GM18517 (cell line): ENCODE results near the gene ZMYND19.
A peak's percentile ranks its signal among the peaks of the same experiment; 100 is the strongest.
"Not testable (repeated sequence)": the region's sequence is repeated elsewhere in the genome, so short reads cannot be mapped to it uniquely, and the experiment has no call there.

Experiments used
- ATAC-seq: cut with Tn5 transposase; IDR thresholded peaks from one replicate; pipeline ENCODE4 v1.9.1; 2021; ENCODE audit warnings: mild to moderate bottlenecking, moderate library complexity; ENCODE audit not compliant: unreplicated experiment

Gene ZMYND19

DNA sequence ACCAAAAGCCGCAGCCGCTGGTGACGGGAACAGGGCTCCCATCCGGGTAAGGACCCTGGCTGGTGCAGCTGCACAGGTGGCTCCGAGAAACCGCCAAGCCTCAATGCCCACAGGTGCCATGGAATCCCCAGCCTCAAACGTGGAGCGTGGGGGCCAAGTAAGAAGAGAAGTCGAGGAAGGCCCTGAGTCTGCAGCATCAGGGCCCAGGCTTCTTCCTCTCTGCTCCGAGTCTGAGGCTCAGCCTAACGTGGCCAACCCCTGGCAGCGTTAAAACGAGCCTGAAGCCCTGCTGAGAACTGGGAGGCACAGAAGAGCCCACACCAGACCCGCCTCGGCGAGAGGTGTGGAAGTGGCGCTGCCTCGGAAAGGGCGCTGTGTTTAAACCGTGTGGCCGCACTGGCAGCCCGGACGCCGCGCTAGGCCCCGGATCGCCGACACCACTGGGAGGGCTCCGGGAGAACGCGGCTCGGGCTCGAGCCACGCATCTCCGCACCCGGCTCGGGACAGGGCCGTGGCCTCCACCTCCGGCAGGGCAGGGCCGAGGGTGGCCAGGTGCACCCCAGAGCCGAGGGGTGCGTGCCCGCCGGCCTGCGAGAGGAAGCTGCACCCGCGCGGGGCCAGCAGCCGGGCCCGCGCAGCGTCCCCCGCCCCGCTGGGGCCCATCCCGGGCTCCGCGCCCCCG is 730 bp downstream of the ZMYND19 start:
- peak; percentile 5 for ATAC-seq

DNA sequence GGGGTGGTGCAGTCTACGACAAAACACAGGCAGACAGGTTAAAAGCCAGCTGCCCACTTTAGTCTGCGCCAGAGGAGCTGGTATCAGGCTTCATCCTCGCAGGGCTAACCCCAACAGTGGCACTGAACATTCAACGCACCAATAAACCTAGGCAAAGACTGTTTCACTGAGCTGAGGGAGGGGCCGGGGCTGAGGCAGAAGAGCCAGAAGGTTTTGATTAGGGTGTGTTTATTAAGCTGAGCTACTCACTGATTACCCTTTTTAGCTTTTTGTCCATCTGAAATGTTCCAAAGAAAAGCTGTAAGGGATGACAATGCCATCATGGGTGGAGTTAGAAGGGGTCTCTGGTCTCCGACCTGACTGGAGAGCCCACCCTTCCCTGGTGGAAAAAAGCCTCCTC is 1.4 kb downstream of the ZMYND19 start:
- ATAC-seq: no peak

DNA sequence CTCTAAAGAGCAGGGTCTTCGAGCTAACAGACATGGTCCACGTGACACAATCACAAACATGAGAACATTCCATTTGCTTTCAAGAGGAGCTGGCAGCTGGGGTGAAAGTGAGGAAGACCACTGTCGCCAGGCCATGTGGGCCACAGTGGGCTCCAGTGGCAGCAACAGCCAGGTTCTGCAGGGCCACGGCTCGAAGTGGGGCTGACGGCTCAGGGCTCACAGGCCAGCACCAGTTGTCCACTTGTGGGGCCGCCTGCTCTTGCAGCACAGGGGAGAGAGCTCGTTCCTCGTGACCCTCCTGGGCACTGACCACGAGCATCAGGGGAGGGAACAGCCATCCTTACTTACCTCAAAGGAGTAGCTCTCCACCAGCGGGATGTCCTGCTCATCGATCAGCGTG is 2.0 kb downstream of the ZMYND19 start:
- ATAC-seq: no peak

DNA sequence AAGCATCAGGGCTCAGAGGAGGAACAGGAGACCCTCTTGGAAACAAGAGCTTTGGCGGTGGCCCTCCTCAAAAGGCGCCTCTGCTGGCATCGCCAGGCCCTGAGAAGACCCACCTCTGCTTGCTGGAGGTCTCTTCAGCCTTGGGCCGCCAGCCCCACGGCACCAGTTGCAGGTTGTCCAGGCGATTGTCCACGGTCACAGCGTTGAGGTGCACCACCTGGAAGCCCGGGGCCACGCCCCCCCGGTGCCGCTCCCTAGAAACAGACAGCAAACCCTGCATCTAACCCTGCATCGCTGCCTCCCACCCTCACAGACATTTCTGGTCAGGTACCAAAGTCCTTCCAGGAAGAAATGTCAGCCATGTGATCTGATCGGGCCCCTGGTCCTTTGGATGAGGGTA is 3.5 kb downstream of the ZMYND19 start:
- ATAC-seq: no peak

DNA sequence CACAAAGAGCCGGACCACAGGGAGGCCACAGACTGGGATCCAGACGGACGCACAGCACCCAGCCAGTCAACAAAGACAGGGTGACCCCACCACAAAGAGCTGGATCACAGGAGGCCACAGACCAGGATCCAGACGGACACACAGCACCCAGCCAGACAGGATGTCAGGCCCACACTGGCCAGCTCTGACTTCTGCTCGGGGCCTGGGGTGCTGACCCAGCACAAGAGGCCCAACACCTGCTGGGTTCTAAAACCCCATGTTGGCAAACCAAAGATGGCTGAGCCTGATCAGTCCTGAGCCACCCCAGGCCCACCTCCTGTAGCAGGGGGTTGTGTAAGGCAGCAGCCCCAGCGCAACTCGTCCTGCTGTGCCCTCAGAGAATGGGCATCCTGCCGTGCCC is 6.4 kb downstream of the ZMYND19 start:
- no peak for ATAC-seq

DNA sequence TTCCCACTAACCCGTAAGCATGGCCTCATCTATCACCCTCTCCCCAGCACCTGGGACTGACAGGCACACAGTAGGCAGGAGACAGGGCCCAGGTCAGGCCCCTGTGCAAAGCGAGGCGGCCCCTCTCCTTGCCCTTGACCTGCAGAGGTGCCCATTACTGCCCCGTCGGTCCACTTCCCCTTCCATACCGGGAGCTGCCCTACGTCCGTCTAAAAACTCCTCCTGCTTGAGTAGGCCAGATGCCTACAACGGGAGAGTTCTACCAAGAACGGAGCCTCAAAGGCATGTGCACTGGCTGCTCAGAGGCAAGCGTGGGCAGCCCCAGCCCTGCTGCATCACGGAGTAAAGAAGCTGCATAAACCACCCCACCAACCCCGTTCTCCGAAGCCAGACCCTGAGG is 7.0 kb downstream of the ZMYND19 start:
- no peak for ATAC-seq

DNA sequence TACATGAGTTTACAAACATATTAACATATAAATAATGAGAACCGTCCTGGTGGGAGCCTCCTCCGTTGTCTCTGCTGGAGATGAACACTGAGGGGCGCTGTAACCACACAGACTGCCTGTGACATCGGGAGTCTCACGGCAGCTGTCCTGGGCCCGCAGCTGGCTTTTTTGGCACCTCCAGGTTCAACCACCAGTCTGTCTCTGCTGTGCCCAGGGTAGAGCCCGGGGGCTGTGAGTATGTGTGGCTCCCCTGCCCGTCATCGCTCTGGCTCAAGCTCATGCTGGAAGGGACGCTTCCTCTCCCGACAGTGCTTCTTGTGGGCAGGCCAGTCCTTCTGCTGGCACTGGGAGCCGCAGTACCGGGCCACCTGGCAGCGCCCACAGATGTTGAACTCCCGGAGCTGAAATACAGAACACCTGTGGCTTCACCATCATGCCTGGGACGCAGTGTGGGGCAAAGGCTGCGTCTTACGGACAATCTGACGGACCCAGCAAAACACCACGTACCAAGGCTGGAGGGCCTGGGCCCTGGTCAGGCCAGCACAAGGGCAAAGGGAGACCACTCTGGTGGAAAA is 7.9 kb downstream of the ZMYND19 start:
- ATAC-seq: no peak

DNA sequence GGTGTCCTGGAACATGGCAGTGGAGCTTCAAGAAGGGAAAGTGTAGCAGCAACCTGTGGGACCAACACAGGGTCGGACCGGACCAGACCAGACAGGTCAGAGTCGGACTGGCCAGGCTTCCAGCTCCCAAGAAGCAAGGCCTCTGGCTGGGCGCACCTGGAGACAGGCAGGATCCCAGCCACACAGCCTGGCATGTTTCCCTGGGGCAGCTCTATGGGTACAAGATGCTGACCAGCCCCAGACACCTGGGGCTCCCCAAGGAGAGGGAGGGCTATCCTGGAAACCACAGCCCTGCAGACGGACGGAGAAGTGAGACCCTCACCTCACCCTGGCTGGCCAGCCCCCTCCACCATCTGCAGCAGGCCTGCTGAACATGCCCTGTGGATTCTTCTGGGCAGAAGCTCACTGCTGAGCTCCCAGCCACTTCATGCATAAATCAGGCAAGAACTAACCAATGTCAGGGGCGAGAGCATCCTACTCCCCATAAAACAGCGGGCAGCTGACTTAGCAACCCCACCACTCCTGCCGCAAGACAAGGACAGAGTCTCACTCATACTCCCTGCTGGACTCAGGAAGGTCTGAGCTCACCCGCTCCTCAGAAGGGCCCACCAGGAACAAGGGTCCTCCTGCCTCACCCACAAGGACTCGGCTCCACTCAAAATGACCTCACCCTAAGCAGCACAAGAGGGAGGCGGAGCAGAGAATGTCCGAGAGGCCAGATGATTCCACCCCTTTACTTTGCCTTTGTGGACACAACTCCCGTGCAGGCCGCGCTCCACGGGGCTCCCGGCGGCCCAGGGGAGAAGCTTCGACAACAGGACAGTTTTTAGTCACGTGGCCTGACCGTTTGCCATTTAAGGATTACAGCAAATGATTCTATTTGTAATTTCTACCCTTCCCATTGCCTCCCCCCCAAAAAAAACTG is 8.7 kb downstream of the ZMYND19 start:
- no peak for ATAC-seq

DNA sequence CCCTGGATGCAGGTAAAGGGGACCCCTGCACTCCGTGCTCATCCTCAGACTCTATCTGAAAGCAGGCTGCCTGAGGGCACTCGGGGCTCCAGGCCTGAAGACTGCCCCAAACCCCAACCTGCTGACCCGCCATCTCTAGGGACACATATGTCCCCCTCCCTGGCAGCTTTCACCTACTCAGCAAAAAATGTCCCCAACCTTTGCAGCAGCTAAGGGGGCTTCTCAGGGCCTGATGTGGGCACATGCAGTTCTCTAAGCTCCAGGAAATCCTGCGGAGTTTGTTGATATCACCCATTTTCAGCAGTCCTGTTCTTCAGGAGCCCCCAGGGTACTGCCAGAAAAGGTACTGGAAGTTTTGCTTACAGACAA is 9.4 kb downstream of the ZMYND19 start:
- ATAC-seq: no peak

DNA sequence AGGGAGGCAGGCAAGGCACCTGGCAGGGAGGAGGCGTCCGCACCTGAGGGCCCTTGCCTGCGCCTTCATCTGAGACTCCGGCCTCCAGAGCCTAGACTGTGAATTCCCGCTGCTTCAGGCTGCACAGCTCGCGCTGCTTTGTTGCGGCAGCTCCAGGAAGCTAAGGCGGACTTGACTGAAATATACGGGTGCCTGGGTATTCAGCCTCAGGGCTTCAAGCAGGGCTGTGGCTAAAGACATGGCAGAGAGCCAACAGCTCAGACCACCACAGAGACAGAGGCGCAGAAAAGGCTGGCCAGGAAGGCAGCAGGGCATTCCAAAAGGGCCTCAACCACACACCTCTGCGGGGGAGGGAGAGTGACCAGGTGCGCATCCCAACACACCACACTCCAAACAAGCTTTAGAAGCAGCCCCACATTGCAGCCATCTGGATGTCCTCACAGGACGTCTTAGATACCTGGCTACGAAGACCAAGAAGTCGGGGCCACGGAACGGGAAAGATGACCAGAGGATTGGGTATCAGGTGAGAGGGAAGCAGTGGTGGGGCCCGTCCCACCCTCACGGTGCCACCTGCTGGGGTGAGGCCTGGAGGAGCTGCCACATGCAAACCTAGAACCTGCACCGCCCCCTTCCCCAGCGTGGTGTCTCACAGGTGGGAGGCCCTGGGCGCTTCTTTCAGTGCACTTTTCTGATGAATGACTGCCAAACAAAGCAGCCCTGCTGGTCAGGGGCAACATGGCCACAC is 9.9 kb downstream of the ZMYND19 start:
- no peak for ATAC-seq

DNA sequence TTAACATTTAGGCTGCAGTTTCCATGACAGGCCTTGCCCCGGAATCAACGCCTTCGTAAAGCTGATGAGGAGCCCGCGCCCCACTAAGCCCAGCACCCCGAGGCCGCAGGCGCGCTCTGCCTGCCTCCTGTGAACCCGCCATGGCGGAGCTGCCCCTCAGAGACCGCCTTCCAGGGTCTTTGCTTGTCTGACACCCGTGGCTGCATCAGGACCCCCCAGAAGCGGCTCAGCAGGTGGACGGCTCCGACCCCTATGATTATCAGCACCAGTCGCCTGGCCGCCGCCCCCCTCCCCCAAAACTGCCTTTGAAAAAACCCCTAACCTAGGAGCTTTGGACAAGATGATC is 11.1 kb downstream of the ZMYND19 start:
- ATAC-seq: no peak

DNA sequence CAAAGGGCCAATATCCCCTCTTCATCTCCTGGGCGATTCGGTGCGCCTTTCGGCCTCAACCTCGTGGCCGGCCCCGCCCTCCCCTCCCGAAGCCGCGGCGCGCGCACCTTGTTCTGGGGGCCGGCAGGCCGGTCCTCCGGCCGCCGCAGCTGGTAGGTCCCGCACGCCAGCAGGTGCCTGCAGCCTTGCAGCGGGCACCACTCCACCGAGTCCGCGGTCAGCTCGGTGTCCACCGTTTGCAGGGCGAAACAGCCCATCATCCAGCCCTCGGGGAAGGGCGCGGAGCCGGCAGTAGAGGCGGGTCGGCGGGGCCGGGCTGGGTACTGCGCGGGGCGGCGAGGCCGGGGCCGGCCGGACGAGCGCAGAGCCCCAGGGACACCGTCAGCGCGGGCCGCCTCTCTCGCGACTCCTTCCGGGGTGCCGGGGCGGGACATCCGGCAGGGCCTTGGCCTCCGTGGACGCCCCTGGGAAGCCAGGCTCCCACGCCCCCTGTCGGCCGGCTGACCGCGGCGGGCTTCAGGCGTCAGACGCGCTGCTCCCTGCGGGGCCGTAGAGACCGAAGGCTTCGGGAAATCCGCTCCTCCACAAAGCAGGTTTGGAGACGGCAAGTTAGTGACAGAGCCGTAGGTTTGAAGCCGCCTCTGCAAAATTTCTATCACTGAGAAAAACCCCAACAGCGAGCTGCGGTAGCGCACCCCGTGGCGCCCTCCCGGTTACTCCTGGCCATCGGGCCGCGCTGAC is 11.6 kb downstream of the ZMYND19 start, which contains the start of gene DPH7:
DPH7 (minus strand) TSS at position 408 of the 741 bp plus-strand sequence; CDS start at position 260, 148 bp downstream.
- peak; percentile 83 for ATAC-seq

DNA sequence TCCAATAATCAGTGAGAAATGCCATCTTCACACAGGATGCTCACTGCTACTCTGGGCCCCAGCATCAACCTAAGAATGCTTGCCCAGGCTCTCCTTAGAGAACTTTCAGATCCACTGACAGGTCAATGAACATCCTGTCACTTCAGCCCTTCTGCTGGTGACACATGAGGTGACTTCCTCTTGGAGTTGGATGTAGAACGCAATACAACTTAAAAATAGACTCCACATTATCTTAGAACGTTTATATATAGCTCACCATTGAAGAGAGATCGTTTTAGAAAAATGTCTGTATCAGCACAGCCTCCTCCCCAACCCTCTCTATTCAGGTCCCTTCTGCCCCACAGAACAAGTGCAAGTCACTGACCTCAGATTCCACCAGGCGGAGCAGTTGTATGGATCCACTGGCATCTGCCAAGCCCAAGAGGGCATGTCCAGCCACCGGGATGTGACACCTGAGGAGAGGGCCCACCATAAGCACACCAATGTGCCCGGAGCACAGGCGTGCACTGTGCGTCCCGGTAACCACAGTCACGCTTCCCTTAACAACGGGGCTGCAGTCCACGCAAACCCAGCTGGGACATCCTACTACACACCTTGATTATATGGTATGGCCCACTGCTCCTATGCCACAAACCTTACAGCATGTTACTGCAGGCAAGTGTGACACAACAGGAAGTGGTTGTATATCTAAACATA is 14.4 kb downstream of the ZMYND19 start:
- ATAC-seq: no peak

DNA sequence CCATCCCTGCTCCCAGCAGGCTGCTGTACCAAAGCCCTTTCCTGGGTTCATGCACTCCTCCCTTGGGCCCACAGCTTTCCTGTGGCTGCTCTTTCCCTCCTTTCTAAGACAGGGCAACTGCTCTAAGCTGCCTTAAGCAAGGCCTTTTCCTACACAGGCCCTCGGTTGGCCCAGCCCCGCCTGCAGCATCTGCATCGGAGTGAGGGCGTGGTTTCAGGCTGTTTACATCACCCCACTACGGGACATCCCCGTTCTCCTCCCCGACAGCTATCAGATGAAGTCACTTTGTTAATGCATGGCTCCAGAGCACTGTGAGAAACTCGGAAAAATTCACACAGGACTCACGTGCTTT is 15.0 kb downstream of the ZMYND19 start:
- ATAC-seq: no peak

DNA sequence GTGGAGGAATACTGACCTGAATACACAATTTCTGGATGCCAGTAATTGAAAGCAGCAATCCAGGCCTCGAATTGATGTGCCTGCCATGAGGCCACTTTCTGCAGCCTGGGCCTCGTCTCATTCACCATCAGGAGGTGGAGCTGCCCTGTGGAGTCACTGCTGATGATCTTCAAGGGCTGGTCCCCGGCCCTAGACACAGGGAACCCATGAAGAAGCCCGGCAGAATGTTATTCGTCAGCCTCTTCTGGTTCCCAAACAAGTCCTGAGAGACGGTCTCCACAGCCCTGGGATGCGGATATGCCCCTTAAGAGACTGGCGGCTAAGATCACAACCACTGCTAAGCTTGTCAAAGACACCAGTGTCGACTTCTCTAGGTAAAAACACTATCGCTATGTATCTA is 16.1 kb downstream of the ZMYND19 start:
- ATAC-seq: no peak

DNA sequence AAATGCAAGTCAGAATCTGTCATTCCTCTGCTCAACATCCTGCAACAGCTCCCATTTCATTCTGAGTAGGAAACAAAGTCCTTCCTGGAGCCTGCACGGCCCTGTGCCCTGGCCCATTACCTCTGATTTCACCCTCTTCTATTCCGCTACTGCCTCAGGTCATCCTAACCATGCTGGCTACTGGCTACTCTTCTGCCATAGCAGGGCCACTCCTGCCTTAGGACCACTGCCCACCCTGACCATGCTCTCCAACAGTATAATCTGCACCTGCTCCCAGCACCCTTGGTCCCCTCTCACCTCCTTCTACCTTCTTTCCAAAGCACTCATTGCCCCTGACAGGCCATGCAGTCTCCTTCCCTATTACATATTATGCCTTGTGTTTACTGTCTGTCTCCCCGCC is 19.7 kb downstream of the ZMYND19 start:
- no peak for ATAC-seq

DNA sequence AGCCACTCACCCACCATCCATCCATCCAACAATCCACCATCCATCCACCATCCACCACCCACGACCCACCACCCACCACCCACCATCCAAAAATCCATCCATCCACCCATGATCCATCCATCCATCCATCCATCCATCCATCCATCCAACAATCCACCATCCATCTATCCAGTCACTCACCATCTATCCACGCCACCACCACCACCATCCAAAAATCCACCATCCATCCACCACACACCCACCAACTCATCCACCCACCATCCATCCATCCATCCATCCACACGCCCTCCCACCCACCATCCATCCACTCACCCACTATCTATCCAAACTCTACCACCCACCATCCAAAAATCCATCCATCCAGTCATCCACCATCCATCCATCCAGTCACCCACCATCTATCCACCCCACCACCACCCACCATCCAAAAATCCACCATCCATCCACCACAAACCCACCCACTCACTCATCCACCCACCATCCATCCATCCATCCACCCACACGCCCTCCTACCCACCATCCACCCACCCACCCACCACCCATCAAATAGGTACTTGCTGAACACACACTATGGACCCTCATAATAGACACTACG is 20.6 kb downstream of the ZMYND19 start:
- no peak for ATAC-seq

DNA sequence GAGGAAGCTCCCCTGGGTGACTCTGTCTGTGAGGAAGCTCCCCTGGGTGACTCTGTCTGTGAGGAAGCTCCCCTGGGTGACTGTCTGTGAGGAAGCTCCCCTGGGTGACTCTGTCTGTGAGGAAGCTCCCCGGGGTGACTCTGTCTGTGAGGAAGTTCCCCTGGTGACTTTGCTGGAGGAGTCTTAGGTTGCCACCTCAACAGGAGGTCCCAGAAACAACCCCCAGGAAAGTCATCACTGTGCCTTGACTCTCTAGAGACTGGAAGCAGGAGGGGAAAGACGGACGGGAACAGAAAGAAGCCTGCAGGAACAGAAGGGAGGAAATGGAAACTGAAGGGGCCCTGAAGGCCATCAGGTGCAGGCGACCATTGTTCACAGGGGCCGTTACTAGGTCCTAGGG is 21.9 kb downstream of the ZMYND19 start:
- not testable (repeated sequence) for ATAC-seq

DNA sequence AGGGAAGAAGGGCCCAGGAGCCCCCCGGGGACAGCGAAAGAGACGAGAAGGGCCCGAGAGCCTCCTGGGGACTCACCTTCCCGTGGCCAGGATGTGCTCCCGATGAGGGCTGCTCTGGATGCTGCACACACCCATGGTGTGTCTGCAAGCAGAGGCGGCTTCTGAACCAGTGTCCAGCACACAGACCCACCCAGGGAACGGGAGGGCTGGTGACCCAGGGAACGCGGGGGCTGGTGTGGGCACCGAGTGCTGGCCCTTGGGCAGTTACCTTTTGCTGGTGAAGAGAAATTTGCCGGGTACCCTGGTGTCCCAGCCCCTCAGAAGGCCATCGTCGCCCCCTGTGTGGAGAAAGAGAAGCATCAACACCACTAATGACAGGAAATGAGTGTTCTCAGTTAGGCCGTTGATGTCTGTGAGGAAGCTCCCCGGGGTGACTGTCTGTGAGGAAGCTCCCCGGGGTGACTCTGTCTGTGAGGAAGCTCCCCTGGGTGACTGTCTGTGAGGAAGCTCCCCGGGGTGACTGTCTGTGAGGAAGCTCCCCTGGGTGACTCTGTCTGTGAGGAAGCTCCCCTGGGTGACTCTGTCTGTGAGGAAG is 25.4 kb downstream of the ZMYND19 start:
- ATAC-seq: no peak
